Upper lobe of left lung (tissue), 6 donors: ENCODE measurements around the gene BLTP1. TPM values are rescaled to one million over a fixed set of nuclear protein-coding genes. Genes with fewer than 3 reads are reported as not detected.

Experiments
- ATAC-seq, 2 donors: fragments of 200-7000 bp; cut with Tn5 transposase; one replicate each; pipeline ENCODE4 v1.9.1; 2022; ENCODE audit warnings: mild to moderate bottlenecking in 2 of 2, moderate library complexity in 2 of 2; ENCODE audit not compliant: low FRiP score in 2 of 2
- DNase-seq, 2 donors: peaks; one replicate each; pipeline ENCODE4 v3.0.0-alpha.2; 2019 to 2020
- H3K27ac ChIP-seq, 4 donors: fragments of 200-600 bp; sonication (generic); one replicate each; pipeline ENCODE4 v1.5.1; 2016 to 2019
- H3K27me3 ChIP-seq, 4 donors: fragments of 200-600 bp; sonication (generic); one replicate each; pipeline ENCODE4 v1.5.1; 2017 to 2019
- H3K36me3 ChIP-seq, 4 donors: fragments of 200-600 bp; sonication (generic); one replicate each; pipeline ENCODE4 v1.5.1; 2016 to 2019
- H3K4me1 ChIP-seq, 4 donors: fragments of 200-600 bp; sonication (generic); one replicate each; pipeline ENCODE4 v1.5.1; 2018 to 2019
- H3K4me3 ChIP-seq, 4 donors: fragments of 200-600 bp; sonication (generic); one replicate each; pipeline ENCODE4 v1.5.1; 2017 to 2019; ENCODE audit warnings: mild to moderate bottlenecking in 2 of 4, moderate library complexity in 1 of 4
- H3K9me3 ChIP-seq, 4 donors: fragments of 200-600 bp; sonication (generic); one replicate each; pipeline ENCODE4 v1.5.1; 2018 to 2019
- EP300 ChIP-seq, 4 donors: sonication (generic); formaldehyde crosslinking; IDR thresholded peaks; one replicate each; pipeline ENCODE4 v1.5.1; 2017; ENCODE audit warnings: antibody characterized with exemption in 4 of 4, control low read depth in 2 of 4
- POLR2A ChIP-seq, 4 donors: fragments of 450-650 bp; IDR thresholded peaks; one replicate each; pipeline ENCODE4 v1.5.1; 2016 to 2017; ENCODE audit warnings: antibody characterized with exemption in 4 of 4, mild to moderate bottlenecking in 2 of 4
- POLR2AphosphoS5 ChIP-seq, 2 donors: sonication (generic); formaldehyde crosslinking; IDR thresholded peaks; one replicate each; pipeline ENCODE4 v1.5.1; 2017; ENCODE audit warnings: antibody characterized with exemption in 2 of 2
- WGBS, 2 donors: methylation state at CpG; one replicate each; pipeline ENCODE4 v1.1.5; 2017 to 2018; 5-methylcytosine and 5-hydroxymethylcytosine counted together
- total RNA-seq, 6 donors: library from RNA; depleted of rRNA in 4 of 6; stranded (reverse); fragments of >200 nt in 4 of 6; gene quantifications; one replicate each; pipeline versions ENCODE4 v1.1.0 to v1.2.1, GENCODE V29; 2016 to 2021
- TF ChIP-seq, protein P1 (sequence below), 6 experiments: fragments of 450-650 bp in 4 of 6; fragments of 200-600 bp in 2 of 6; sonication (generic) in 2 of 6; IDR thresholded peaks; one replicate each; pipeline ENCODE4 v1.5.1; 2016 to 2019; ENCODE audit warnings: antibody characterized with exemption in 6 of 6
- donor health status: DM: no; HTN: no; CAD: no; lungs with moderate emphysema.
- donor health status: DM: no; HTN: yes; CAD: no; lungs with severe emphysema.

BLTP1 gene
- total RNA-seq, 6 donors from 2014 or later, result 54.3 to 235 (median 104) TPM

DNA sequence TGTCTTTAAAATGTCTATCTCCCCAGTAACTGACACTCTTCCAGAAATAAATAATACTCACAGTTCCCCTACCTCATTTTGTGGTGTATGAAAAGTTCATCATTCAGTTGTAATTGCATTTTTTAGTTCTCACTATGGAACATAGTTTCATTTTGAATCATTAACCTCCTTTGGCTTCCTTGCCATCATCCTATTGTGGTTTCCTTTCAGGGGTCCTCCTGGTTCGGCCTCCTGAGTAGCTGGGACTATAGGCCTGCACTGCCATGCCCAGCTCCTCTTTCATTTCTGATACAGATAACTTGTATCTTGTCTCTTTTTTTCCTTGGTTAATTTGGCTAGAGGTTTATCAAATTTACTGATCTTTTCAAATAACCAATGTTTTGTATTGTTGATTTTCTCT lies 23.1 kb upstream of the BLTP1 start:
- 54 to 82% methylated on average over 1 of the region's 1 CpG for WGBS, 2 donors
- Histone ChIP-seq H3K27me3 (no peaks in the 10 kb centered on the region), H3K9me3 (no peaks in the 10 kb centered on the region), H3K36me3 (no peaks in the 10 kb centered on the region), H3K27ac (no peak overlapping the region), H3K4me1 (no peaks in the 10 kb centered on the region), H3K4me3 (no peak overlapping the region)
- no peak for TF ChIP-seq EP300 (IDR thresholded peaks at IDR 0.05)
- TF ChIP-seq POLR2AphosphoS5 (IDR thresholded peaks at IDR 0.05), result no peak
- no peak for TF ChIP-seq POLR2A (IDR thresholded peaks at IDR 0.05)
- no peak for ATAC-seq
- DNase-seq, result no peak

DNA sequence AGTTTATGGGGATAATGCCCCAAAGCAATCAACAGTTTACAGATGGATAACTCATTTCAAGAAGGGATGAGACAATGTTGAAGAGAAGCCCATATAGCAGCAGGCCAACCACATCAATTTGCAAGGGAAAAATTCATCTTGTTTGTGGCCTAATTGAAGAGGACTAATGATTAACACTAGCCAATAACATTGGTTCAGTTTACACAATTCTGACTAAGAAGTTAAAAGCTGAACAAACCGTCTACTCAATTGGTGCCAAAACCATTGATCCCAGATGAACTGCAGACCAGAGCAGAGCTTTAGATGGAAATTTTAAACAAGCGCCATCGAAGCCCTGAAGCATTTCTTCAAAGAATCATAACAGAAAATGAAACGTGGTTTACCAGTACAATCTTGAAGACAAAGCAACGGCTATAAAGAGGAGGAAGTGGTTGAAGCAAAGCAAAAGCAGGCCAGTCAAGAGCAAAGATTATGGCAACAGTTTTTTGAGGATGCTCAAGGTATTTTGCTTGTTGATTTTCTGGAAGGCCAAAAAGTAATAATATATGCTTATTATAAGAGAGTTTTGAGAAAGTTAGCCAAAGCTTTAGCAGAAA lies 20.5 kb upstream of the BLTP1 start:
- ATAC-seq (no peak), DNase-seq (no peak)
- 80 to 81% methylated on average over 5 of the region's 5 CpGs for WGBS, 2 donors
- Histone ChIP-seq H3K27me3 (no peaks in the 10 kb centered on the region), H3K4me3 (no peak overlapping the region), H3K4me1 (no peaks in the 10 kb centered on the region), H3K9me3 (no peaks in the 10 kb centered on the region), H3K36me3 (no peaks in the 10 kb centered on the region), H3K27ac (no peak overlapping the region)
- TF ChIP-seq EP300 (IDR thresholded peaks at IDR 0.05) (no peak), POLR2AphosphoS5 (IDR thresholded peaks at IDR 0.05) (no peak), POLR2A (IDR thresholded peaks at IDR 0.05) (no peak)
- TF ChIP-seq, protein P1, sequence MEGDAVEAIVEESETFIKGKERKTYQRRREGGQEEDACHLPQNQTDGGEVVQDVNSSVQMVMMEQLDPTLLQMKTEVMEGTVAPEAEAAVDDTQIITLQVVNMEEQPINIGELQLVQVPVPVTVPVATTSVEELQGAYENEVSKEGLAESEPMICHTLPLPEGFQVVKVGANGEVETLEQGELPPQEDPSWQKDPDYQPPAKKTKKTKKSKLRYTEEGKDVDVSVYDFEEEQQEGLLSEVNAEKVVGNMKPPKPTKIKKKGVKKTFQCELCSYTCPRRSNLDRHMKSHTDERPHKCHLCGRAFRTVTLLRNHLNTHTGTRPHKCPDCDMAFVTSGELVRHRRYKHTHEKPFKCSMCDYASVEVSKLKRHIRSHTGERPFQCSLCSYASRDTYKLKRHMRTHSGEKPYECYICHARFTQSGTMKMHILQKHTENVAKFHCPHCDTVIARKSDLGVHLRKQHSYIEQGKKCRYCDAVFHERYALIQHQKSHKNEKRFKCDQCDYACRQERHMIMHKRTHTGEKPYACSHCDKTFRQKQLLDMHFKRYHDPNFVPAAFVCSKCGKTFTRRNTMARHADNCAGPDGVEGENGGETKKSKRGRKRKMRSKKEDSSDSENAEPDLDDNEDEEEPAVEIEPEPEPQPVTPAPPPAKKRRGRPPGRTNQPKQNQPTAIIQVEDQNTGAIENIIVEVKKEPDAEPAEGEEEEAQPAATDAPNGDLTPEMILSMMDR (IDR thresholded peaks at IDR 0.05), result no peak

DNA sequence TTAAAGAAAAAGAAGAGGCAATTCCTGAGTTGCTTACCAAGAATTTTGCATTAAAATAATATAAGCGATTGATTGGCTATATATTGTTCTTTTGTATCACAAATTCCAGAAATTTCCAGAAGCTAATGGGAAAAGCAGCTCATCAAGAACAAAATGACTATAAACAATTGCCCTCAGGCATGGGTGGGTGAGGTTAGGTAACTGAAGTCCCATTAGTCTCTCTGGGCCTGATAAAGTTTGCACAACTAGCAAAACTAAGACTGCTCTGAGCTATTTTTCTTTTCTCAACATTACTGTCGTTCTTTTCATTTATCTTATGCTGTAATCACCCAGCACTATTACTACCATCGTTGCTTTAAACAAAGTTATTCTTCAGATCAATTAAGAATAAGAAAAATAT lies 19.2 kb upstream of the BLTP1 start:
- 80 to 88% methylated on average over 3 of the region's 3 CpGs for WGBS, 2 donors
- no peaks in the 10 kb centered on the region for H3K9me3 ChIP-seq
- no peak overlapping the region for H3K4me3 ChIP-seq
- no peaks in the 10 kb centered on the region for H3K27me3 ChIP-seq
- no peak overlapping the region for H3K27ac ChIP-seq
- TF ChIP-seq POLR2AphosphoS5 (IDR thresholded peaks at IDR 0.05) (no peak), POLR2A (IDR thresholded peaks at IDR 0.05) (no peak), EP300 (IDR thresholded peaks at IDR 0.05) (no peak)
- TF ChIP-seq, protein P1 (IDR thresholded peaks at IDR 0.05), result no peak
- no peak for DNase-seq
- no peaks in the 10 kb centered on the region for H3K36me3 ChIP-seq
- ATAC-seq, result no peak
- H3K4me1 ChIP-seq, result no peaks in the 10 kb centered on the region

DNA sequence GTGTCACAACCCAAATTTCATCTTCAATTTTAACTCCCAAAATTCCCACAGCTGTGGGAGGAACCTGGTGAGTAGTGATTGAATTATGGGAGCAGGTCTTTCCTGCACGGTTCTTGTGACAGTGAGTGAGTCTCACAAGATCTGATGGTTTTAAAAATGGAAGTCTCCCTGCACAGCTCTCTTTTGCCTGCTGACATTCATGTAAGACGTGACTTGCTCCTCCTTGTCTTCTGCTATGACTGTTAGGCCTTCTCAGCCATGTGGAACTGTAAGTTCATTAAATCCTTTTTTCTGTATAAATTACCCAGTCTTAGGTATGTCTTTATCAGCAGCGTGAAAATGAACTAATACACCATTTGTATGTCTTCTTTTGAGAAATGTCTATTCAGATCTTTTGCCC lies 13.0 kb upstream of the BLTP1 start:
- H3K27me3 ChIP-seq, result no peaks in the 10 kb centered on the region
- WGBS, 2 donors, result 90 to 92% methylated on average over 3 of the region's 3 CpGs
- H3K4me3 ChIP-seq, result no peak overlapping the region
- H3K27ac ChIP-seq, result no peak overlapping the region
- TF ChIP-seq EP300 (IDR thresholded peaks at IDR 0.05), result no peak
- TF ChIP-seq, protein P1 (IDR thresholded peaks at IDR 0.05), result no peak
- TF ChIP-seq POLR2AphosphoS5 (IDR thresholded peaks at IDR 0.05), result no peak
- TF ChIP-seq POLR2A (IDR thresholded peaks at IDR 0.05), result no peak
- H3K4me1 ChIP-seq, result no peaks in the 10 kb centered on the region
- H3K9me3 ChIP-seq, result no peaks in the 10 kb centered on the region
- ATAC-seq, result no peak
- no peak for DNase-seq
- H3K36me3 ChIP-seq, result no peaks in the 10 kb centered on the region

DNA sequence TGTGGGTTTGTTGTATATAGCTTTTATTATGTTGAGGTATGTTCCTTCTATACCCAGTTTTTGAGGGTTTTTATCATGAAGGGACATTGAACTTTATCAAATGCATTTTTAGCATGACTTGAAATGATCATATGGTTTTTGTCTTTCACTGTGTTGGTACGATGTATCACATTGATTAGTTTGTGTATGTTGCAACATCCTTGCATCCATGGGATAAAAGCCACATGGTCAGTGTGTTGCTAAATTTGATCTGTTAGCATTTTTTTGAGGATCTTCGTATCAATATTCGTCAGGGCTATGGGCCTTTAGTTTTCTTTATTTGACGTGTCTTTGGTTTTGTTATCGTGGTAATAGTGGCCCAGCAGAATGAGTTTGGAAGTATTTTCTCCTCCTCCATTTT lies 11.3 kb upstream of the BLTP1 start:
- no peaks in the 10 kb centered on the region for H3K27me3 ChIP-seq
- H3K36me3 ChIP-seq, result no peaks in the 10 kb centered on the region
- no peaks in the 10 kb centered on the region for H3K4me1 ChIP-seq
- ATAC-seq, result no peak
- WGBS, 2 donors, result 79 to 87% methylated on average over 5 of the region's 5 CpGs
- no peak overlapping the region for H3K27ac ChIP-seq
- DNase-seq, result no peak
- no peak overlapping the region for H3K4me3 ChIP-seq
- no peak for TF ChIP-seq POLR2A (IDR thresholded peaks at IDR 0.05)
- no peak for TF ChIP-seq EP300 (IDR thresholded peaks at IDR 0.05)
- TF ChIP-seq POLR2AphosphoS5 (IDR thresholded peaks at IDR 0.05), result no peak
- TF ChIP-seq, protein P1 (IDR thresholded peaks at IDR 0.05), result no peak
- H3K9me3 ChIP-seq, result no peaks in the 10 kb centered on the region
